ENCODE results near the gene ATG4C.

DNA sequence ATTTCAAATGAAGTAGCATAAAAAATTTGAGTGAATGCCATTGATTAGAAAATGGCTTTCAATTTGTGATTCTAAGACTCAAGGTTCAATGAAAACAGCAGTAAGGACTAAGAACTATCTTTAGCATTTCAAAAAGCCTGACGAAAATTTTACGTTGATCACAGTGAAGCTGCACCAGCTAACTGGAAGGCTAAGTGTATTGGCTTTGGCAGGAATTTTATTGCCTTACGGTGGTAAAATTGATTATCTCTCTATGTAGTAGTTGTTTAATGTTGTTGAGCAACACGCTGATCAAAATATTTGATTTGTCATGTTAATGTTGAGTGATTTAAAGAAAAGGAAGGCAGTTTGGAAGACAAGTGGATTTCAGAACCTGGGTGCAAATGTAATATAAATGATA is 49.6 kb downstream of the ATG4C start:
- TF ChIP-seq POLR2A (IDR thresholded peaks at IDR 0.05), result no peak
- TF ChIP-seq POLR2AphosphoS5 (IDR thresholded peaks at IDR 0.05), result no peak
- TF ChIP-seq, protein P1, sequence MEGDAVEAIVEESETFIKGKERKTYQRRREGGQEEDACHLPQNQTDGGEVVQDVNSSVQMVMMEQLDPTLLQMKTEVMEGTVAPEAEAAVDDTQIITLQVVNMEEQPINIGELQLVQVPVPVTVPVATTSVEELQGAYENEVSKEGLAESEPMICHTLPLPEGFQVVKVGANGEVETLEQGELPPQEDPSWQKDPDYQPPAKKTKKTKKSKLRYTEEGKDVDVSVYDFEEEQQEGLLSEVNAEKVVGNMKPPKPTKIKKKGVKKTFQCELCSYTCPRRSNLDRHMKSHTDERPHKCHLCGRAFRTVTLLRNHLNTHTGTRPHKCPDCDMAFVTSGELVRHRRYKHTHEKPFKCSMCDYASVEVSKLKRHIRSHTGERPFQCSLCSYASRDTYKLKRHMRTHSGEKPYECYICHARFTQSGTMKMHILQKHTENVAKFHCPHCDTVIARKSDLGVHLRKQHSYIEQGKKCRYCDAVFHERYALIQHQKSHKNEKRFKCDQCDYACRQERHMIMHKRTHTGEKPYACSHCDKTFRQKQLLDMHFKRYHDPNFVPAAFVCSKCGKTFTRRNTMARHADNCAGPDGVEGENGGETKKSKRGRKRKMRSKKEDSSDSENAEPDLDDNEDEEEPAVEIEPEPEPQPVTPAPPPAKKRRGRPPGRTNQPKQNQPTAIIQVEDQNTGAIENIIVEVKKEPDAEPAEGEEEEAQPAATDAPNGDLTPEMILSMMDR (IDR thresholded peaks at IDR 0.05), result no peak

All from breast epithelium (tissue), 3 donors.